Spleen (tissue), 7 donors: Measurements from ENCODE around the gene ZNF85.

Source experiments
- POLR2A ChIP-seq, 3 donors: fragments of 450-650 bp; IDR thresholded peaks; one replicate each; pipeline ENCODE4 v1.5.1; 2017; ENCODE audit warnings: antibody characterized with exemption in 3 of 3, mild to moderate bottlenecking in 1 of 3
- POLR2AphosphoS5 ChIP-seq, 3 donors: sonication (generic); formaldehyde crosslinking; IDR thresholded peaks; one replicate each; pipeline ENCODE4 v1.5.1; 2017; ENCODE audit warnings: antibody characterized with exemption in 3 of 3
- TF ChIP-seq, protein P1 (sequence below), 11 experiments: fragments of 200-600 bp in 7 of 11; fragments of 450-650 bp in 4 of 11; sonication (generic) in 4 of 11; IDR thresholded peaks in 8 of 11; conservative IDR thresholded peaks in 3 of 11; 1 replicate in 7 of 11; 2 replicates in 4 of 11; pipeline versions ENCODE4 v1.4.0 to v1.8.0; 2016 to 2021; ENCODE audit warnings: antibody characterized with exemption in 11 of 11, inconsistent platforms in 4 of 11, mild to moderate bottlenecking in 1 of 11
- donor health status: DM: no; HTN: no; CAD: no; lungs with moderate emphysema.
- donor health status: DM: no; HTN: no; CAD: no.
- donor health status: DM: no; HTN: no; CAD: no.

- TF ChIP-seq, protein P1, sequence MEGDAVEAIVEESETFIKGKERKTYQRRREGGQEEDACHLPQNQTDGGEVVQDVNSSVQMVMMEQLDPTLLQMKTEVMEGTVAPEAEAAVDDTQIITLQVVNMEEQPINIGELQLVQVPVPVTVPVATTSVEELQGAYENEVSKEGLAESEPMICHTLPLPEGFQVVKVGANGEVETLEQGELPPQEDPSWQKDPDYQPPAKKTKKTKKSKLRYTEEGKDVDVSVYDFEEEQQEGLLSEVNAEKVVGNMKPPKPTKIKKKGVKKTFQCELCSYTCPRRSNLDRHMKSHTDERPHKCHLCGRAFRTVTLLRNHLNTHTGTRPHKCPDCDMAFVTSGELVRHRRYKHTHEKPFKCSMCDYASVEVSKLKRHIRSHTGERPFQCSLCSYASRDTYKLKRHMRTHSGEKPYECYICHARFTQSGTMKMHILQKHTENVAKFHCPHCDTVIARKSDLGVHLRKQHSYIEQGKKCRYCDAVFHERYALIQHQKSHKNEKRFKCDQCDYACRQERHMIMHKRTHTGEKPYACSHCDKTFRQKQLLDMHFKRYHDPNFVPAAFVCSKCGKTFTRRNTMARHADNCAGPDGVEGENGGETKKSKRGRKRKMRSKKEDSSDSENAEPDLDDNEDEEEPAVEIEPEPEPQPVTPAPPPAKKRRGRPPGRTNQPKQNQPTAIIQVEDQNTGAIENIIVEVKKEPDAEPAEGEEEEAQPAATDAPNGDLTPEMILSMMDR (IDR thresholded peaks at IDR 0.05 in 8 of 11, conservative IDR thresholded peaks at IDR 0.05 in 3 of 11) = no peak
- TF ChIP-seq POLR2AphosphoS5 (IDR thresholded peaks at IDR 0.05) (no peak), POLR2A (IDR thresholded peaks at IDR 0.05) (no peak)
Measured at GRCh38 chr19:20964798-20965197, 41.7 kb downstream of the ZNF85 start.
